ENCODE data around the gene LMAN1L.
"Not testable (repeated sequence)": the region's sequence is repeated elsewhere in the genome, so short reads cannot be mapped to it uniquely, and the experiment has no call there.

LMAN1L gene

GRCh38 chr15:74782259-74783071 is 30.2 kb upstream of the LMAN1L start:
- DNase-seq (ENCODE audit: low read depth) = no peak

GRCh38 chr15:74783072-74783807 is 29.4 kb upstream of the LMAN1L start:
- no peak for DNase-seq (ENCODE audit: low read depth)

GRCh38 chr15:74783808-74784175 is 28.8 kb upstream of the LMAN1L start:
- no peak for DNase-seq (ENCODE audit: low read depth)

GRCh38 chr15:74784426-74785193 is 28.0 kb upstream of the LMAN1L start:
- DNase-seq (ENCODE audit: low read depth) = no peak

- DNase-seq (ENCODE audit: low read depth) = no peak
These were observed 27.2 kb upstream of the LMAN1L start for GRCh38 chr15:74785194-74786032.

- not testable (repeated sequence) for DNase-seq (ENCODE audit: low read depth)
These were observed 26.6 kb upstream of the LMAN1L start for GRCh38 chr15:74786081-74786480.

- no peak for DNase-seq (ENCODE audit: low read depth)
These were observed 26.0 kb upstream of the LMAN1L start for GRCh38 chr15:74786551-74787165.

- DNase-seq (ENCODE audit: low read depth) = peak; percentile 78
These were observed 25.2 kb upstream of the LMAN1L start for GRCh38 chr15:74787251-74788041.

GRCh38 chr15:74788042-74788682 is 24.5 kb upstream of the LMAN1L start:
- no peak for DNase-seq (ENCODE audit: low read depth)

GRCh38 chr15:74788683-74789151 is 23.9 kb upstream of the LMAN1L start:
- DNase-seq (ENCODE audit: low read depth) = no peak

GRCh38 chr15:74789171-74789631 is 23.4 kb upstream of the LMAN1L start:
- DNase-seq (ENCODE audit: low read depth) = no peak

- no peak for DNase-seq (ENCODE audit: low read depth)
These were observed 22.9 kb upstream of the LMAN1L start for GRCh38 chr15:74789741-74790079.

- DNase-seq (ENCODE audit: low read depth) = no peak
These were observed 22.3 kb upstream of the LMAN1L start for GRCh38 chr15:74790080-74790916.

- no peak for DNase-seq (ENCODE audit: low read depth)
These were observed 21.6 kb upstream of the LMAN1L start for GRCh38 chr15:74791007-74791406.

GRCh38 chr15:74791667-74792066 is 21.0 kb upstream of the LMAN1L start:
- DNase-seq (ENCODE audit: low read depth) = no peak

- DNase-seq (ENCODE audit: low read depth) = no peak
These were observed 20.2 kb upstream of the LMAN1L start for GRCh38 chr15:74792227-74793016.

- DNase-seq (ENCODE audit: low read depth) = no peak
These were observed 19.3 kb upstream of the LMAN1L start for GRCh38 chr15:74793135-74794028.

Data from stimulated activated CD8-positive, alpha-beta memory T cell treated with anti-CD3 and anti-CD28 coated beads, Interleukin-12 subunit alpha, Interleukin-12 subunit beta, amount 100 ng/mL, for 4 hours (primary cell).